WERI-Rb-1 (cell line): ENCODE measurements around the gene CHCHD1.

Experiments
- DNase-seq: peaks from one replicate; pipeline ENCODE4 v3.0.0-alpha.2; 2020
- H3K27ac ChIP-seq: fragments of 250-450 bp; sonication (Bioruptor Pico); 2 replicates; pipeline ENCODE4 v1.5.1; 2020; ENCODE audit warnings: mild to moderate bottlenecking, moderate library complexity
- H3K27me3 ChIP-seq: fragments of 250-450 bp; sonication (Bioruptor Pico); 2 replicates; pipeline ENCODE4 v1.5.1; 2021; ENCODE audit warnings: mild to moderate bottlenecking, low read depth, moderate library complexity; ENCODE audit not compliant: insufficient read depth, severe bottlenecking
- H3K36me3 ChIP-seq: fragments of 250-450 bp; sonication (Bioruptor Pico); 2 replicates; pipeline ENCODE4 v1.5.1; 2020; ENCODE audit warnings: mild to moderate bottlenecking, moderate library complexity
- H3K4me3 ChIP-seq: 2 replicates; pipeline ENCODE4 v1.5.1; 2011; ENCODE audit warnings: low read depth, mild to moderate bottlenecking, control low read depth, low read length
- H3K9me3 ChIP-seq: fragments of 250-450 bp; sonication (Bioruptor Pico); 2 replicates; pipeline ENCODE4 v1.5.1; 2021; ENCODE audit warnings: mild to moderate bottlenecking, moderate library complexity; ENCODE audit not compliant: severe bottlenecking
- TF ChIP-seq, protein P1 (sequence below): IDR thresholded peaks from 2 replicates; pipeline ENCODE4 v1.5.1; 2011; ENCODE audit warnings: low read depth, mild to moderate bottlenecking, control low read depth, inconsistent platforms, low read length

CHCHD1 gene

GRCh38 chr10:73808021-73808815 lies 26.4 kb downstream of the CHCHD1 start:
- H3K27me3 ChIP-seq: no peaks in the 10 kb centered on the region
- no peak for DNase-seq
- H3K4me3 ChIP-seq: no peak overlapping the region
- peaks cover 40% of the 10 kb centered on the region for H3K36me3 ChIP-seq
- H3K27ac ChIP-seq: no peak overlapping the region
- TF ChIP-seq, protein P1, sequence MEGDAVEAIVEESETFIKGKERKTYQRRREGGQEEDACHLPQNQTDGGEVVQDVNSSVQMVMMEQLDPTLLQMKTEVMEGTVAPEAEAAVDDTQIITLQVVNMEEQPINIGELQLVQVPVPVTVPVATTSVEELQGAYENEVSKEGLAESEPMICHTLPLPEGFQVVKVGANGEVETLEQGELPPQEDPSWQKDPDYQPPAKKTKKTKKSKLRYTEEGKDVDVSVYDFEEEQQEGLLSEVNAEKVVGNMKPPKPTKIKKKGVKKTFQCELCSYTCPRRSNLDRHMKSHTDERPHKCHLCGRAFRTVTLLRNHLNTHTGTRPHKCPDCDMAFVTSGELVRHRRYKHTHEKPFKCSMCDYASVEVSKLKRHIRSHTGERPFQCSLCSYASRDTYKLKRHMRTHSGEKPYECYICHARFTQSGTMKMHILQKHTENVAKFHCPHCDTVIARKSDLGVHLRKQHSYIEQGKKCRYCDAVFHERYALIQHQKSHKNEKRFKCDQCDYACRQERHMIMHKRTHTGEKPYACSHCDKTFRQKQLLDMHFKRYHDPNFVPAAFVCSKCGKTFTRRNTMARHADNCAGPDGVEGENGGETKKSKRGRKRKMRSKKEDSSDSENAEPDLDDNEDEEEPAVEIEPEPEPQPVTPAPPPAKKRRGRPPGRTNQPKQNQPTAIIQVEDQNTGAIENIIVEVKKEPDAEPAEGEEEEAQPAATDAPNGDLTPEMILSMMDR: no peak
- no peaks in the 10 kb centered on the region for H3K9me3 ChIP-seq

DNA sequence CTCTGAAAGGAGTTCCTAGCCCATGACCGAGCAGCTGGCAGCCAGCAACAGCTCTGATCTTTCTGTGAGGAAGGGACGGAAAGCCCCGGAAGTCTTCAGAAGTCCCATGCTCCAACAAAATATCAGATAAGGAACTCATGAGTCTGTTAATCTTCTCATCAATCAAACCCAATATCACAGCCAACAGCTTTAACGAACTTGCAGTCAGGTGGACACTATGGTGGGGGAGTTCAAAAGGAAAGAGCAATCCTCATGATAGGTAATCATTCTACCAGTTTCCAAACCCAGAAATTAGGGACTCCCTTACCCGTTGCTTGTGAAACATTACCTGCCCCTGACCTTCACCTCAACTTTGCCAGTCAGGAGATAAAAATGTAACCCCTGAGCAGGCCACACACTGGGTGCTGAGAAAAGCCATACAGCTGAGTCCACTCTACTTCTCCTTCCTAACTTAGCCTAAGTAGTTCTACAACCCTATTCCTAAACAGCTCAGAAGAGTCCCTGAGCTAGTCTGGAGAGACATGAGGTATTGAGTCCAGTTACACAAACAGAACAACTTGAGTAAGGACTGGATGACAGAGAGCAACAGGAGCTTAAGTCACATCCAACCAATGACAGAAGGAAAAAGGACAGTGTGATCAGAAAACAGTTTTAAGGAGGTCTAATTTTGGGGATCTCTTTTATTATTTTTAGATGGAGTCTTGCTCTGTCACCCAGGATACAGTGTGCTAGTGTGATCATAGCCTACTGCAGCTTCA lies 27.4 kb downstream of the CHCHD1 start:
- H3K36me3 ChIP-seq: peaks cover 40% of the 10 kb centered on the region
- DNase-seq: no peak
- TF ChIP-seq, protein P1: no peak
- no peak overlapping the region for H3K4me3 ChIP-seq
- H3K27ac ChIP-seq: no peak overlapping the region
- H3K27me3 ChIP-seq: no peaks in the 10 kb centered on the region
- no peaks in the 10 kb centered on the region for H3K9me3 ChIP-seq

DNA sequence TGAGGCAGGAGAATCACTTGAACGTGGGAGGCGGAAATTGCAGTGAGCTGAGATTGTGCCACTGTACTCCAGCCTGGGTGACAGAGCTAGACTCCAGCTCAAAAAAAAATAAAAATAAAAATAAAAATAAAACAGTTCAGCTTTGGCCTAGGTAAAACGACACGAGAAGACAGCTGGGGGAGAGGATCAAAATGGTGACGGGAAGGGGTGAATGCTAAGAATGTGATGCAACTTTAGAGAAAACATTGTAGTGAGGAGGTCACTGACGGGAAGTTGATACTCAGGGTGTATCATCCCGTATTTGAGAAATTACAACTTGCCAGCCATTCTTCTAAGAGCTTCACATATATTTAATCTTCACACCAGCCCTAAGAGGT lies 28.5 kb downstream of the CHCHD1 start:
- Histone ChIP-seq H3K27me3 (no peaks in the 10 kb centered on the region), H3K27ac (no peak overlapping the region), H3K36me3 (peaks cover 39% of the 10 kb centered on the region), H3K9me3 (no peaks in the 10 kb centered on the region), H3K4me3 (peak overlapping the region; percentile 78)
- DNase-seq: no peak
- TF ChIP-seq, protein P1: no peak

DNA sequence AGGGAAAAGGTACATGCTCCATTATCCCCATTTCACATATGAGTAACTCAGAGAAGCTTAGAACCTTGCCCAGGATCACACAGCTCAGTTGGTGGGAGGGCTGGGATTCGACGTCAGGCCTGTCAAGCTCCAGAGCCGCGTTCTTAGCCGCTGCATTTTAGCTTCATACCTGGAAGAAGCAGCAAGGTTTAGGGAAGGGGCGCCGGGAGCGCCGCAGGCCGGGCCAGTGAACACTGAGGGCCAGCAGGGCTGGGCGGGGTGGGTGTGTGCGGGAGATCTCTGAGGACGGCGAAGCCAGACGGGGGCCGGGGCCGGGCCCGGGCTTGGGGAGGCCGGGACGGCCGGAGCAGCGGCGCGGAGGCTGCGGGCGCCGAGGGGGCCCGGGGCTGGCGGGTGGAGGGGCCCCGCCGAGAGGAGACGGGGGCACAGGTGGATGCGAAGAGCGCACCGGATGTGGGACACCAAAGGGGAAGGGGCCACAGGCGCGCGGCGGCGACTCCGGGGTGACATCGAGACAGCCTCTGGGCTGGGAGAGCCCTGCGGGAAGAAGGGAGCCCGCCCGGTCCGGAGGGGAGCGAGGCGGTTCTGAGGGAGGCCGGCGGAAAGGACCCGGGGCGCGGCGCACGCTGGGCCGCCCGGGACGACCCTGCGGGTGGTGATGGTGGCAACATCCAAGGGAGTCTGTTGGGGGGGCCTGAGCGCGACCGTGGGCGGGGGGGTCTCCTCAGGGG lies 29.1 kb downstream of the CHCHD1 start:
- Histone ChIP-seq H3K4me3 (peak overlapping the region; percentile 78), H3K27me3 (no peaks in the 10 kb centered on the region), H3K9me3 (no peaks in the 10 kb centered on the region), H3K36me3 (peaks cover 39% of the 10 kb centered on the region), H3K27ac (peak overlapping the region; percentile 80)
- DNase-seq: no peak
- TF ChIP-seq, protein P1: no peak

GRCh38 chr10:73812657-73813056 lies 30.8 kb downstream of the CHCHD1 start:
- Histone ChIP-seq H3K4me3 (no peak overlapping the region), H3K9me3 (no peaks in the 10 kb centered on the region), H3K36me3 (peaks cover 32% of the 10 kb centered on the region), H3K27me3 (no peaks in the 10 kb centered on the region), H3K27ac (no peak overlapping the region)
- no peak for DNase-seq
- TF ChIP-seq, protein P1: no peak
